ENCODE measurements around the gene MCAM.

GRCh38 chr11:119290894-119291497 lies 25.9 kb downstream of the MCAM start:
- TF ChIP-seq, protein P1, sequence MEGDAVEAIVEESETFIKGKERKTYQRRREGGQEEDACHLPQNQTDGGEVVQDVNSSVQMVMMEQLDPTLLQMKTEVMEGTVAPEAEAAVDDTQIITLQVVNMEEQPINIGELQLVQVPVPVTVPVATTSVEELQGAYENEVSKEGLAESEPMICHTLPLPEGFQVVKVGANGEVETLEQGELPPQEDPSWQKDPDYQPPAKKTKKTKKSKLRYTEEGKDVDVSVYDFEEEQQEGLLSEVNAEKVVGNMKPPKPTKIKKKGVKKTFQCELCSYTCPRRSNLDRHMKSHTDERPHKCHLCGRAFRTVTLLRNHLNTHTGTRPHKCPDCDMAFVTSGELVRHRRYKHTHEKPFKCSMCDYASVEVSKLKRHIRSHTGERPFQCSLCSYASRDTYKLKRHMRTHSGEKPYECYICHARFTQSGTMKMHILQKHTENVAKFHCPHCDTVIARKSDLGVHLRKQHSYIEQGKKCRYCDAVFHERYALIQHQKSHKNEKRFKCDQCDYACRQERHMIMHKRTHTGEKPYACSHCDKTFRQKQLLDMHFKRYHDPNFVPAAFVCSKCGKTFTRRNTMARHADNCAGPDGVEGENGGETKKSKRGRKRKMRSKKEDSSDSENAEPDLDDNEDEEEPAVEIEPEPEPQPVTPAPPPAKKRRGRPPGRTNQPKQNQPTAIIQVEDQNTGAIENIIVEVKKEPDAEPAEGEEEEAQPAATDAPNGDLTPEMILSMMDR (conservative IDR thresholded peaks at IDR 0.05; ENCODE audit: low read depth, low read length): no peak
- TF ChIP-seq EZH2 (IDR thresholded peaks at IDR 0.05; ENCODE audit: low read length, unreplicated experiment): no peak
